Mucosa of descending colon (tissue), 3 donors: Measurements from ENCODE around the gene SLC5A2. TPM values are rescaled to one million over a fixed set of nuclear protein-coding genes. Genes with fewer than 3 reads are reported as not detected.

ENCODE experiments used
- ATAC-seq: fragments of 200-7000 bp; cut with Tn5 transposase; one replicate; pipeline ENCODE4 v1.9.1; 2020; ENCODE audit warnings: mild to moderate bottlenecking, moderate library complexity
- DNase-seq, 3 donors: peaks; one replicate each; pipeline ENCODE4 v3.0.0-alpha.2; 2020
- H3K36me3 ChIP-seq: fragments of 200-600 bp; one replicate; pipeline ENCODE4 v1.8.0; 2021; ENCODE audit warnings: low read depth, mild to moderate bottlenecking
- H3K4me1 ChIP-seq: fragments of 200-600 bp; one replicate; pipeline ENCODE4 v1.8.0; 2021; ENCODE audit warnings: low read depth, mild to moderate bottlenecking
- H3K4me3 ChIP-seq: fragments of 200-600 bp; one replicate; pipeline ENCODE4 v1.8.0; 2021; ENCODE audit warnings: mild to moderate bottlenecking
- H3K9me3 ChIP-seq: fragments of 200-600 bp; one replicate; pipeline ENCODE4 v1.8.0; 2021; ENCODE audit warnings: mild to moderate bottlenecking
- CTCF ChIP-seq: fragments of 200-600 bp; IDR thresholded peaks from one replicate; pipeline ENCODE4 v1.8.0; 2022; ENCODE audit warnings: antibody characterized with exemption, mild to moderate bottlenecking
- intact Hi-C, 2 donors: fragments of 100-400 bp; cut with DNase I in 1 of 2; cut with micrococcal nuclease in 1 of 2; formaldehyde crosslinking; loops; one replicate each; pipeline versions ENCODE4 v1.11.0 to v1.11.1; 2022; cut with DNase I, micrococcal nuclease
- total RNA-seq, 3 donors: library from RNA; stranded (reverse); fragmentation: NEBNext Ultra II Directional in 2 of 3; extraction: Animal tissue kit (Norgen Biotek cat#: 25700) in 2 of 3; gene quantifications; one replicate each; pipeline versions ENCODE4 v1.2.1 to v1.2.4, GENCODE V29; 2021 to 2023
- donor health status: DM: no; HTN: no; CAD: no; lungs with moderate emphysema.
- donor health status: DM: no; HTN: no; CAD: no.
- donor health status: DM: no; HTN: yes; CAD: no.

The SLC5A2 gene
- total RNA-seq, 3 donors from 2014 or later = 0.47 to 0.70 TPM; not detected in 1

- Histone ChIP-seq H3K9me3 (no peaks in the 10 kb centered on the region), H3K4me3 (no peak overlapping the region), H3K4me1 (no peaks in the 10 kb centered on the region), H3K36me3 (no peaks in the 10 kb centered on the region)
- no peak for DNase-seq
- intact Hi-C loops = no loop called here
- no peak for ATAC-seq
- TF ChIP-seq CTCF = no peak
Observed at GRCh38 chr16:31525113-31525512, 42.2 kb downstream of the SLC5A2 start.

DNA sequence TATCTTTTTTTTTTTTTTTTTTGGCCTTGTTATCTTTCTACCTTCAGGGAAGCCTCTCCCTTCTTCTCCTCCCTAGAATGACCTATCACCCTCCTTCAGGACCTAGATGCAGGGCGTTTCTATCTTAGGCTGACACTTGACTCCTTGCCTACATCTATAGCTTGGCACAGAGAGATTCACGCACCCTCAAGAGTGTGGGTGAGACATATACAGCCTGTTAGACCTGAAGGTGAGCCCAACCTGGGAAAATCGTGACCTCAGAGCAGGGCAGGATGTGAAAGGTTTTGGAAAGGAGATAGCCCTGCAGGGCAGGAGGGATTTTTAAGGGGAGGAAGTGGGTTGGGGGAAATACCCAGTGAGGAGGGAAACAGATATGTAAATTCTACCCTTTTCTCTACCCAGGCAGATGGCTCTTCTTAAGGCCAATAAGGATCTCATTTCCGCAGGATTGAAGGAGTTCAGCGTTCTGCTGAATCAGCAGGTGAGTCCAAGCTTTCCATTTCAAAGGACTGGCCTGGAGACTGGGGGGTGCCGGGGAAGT is 44.9 kb downstream of the SLC5A2 start, which contains the start of gene AHSP:
AHSP (plus strand) TSS at position 167 of the 541 bp plus-strand sequence; CDS start at position 407, 240 bp downstream.
- intact Hi-C loops = no loop called here

DNA sequence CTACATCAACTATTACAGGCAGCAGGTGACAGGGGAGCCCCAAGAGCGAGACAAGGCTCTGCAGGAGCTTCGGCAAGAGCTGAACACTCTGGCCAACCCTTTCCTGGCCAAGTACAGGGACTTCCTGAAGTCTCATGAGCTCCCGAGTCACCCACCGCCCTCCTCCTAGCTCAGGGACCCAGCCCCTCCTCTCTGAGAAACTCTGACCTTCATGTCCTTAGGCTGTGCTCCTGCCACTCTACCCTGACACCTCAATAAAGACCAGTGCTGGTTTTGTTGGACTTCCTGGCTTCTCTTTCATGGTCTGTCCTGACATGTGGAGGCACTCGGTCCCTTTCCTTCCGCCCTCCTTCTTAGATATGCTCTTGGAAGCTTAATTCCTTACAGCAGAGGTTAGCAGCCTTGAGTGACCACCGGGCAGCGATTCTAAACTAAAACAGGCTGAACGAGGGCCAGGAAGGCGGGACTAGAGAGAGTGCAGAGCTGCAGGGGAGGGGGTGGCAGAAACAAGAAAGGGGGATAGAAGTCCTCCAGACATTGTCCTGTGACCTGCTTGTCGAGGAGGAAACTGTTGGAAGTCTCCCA is 45.7 kb downstream of the SLC5A2 start:
- no peak for TF ChIP-seq CTCF
- no peak for DNase-seq
- no peak for ATAC-seq
- H3K4me3 ChIP-seq = no peak overlapping the region
- no peaks in the 10 kb centered on the region for H3K36me3 ChIP-seq
- no peaks in the 10 kb centered on the region for H3K4me1 ChIP-seq
- intact Hi-C loops = no loop called here
- H3K9me3 ChIP-seq = no peaks in the 10 kb centered on the region

More for the DNA sequence above, 44.9 kb downstream of the SLC5A2 start, which contains the start of gene AHSP:
- no peak for ATAC-seq
- no peak for TF ChIP-seq CTCF
- Histone ChIP-seq H3K9me3 (no peaks in the 10 kb centered on the region), H3K36me3 (no peaks in the 10 kb centered on the region), H3K4me3 (no peak within 1 kb of the TSS), H3K4me1 (no peaks in the 10 kb centered on the region)
- no peak for DNase-seq

DNA sequence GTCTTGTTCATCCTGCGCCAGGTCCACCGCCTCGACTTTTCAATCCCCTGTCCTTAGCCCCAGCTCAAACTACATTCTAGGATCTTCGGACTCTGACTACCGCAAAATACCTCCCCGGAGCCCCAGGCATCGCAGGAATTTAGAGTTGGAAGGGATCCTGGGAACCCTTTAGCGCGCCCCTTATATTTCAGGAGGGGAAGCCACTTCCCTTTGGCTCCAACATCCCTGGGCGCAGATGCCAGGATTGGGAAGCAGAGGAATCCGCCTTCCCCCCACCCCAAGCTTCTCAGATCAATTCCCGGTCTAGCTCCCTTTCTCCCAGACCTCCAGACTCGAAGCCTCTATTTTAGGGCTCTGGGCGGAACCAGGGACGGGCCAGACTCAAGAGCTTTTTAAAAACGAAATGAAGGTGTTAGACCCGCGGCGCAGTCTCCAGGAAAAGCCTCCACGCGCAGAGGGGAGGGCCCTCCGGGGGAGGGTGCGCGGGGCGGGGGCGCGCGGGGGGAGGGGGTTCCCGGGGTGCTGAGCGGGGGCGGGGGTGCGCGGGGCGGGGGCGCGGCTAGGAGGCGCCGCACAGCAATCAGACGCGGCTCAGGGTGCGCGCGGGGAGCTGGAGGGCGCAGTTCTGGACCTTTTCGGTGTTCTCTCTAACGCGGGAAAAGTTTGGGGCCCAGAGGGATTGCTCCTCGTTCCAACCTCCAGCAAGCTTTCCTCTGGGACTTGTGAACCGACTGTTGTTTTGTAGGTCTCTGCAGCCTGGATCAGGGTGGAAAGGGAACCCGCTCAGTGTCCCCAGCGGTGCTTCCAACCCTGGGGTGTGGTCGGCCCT is 46.4 kb downstream of the SLC5A2 start:
- no peak for TF ChIP-seq CTCF
- H3K9me3 ChIP-seq = no peaks in the 10 kb centered on the region
- intact Hi-C loops = no loop called here
- ATAC-seq (no peak), DNase-seq (no peak)
- no peak overlapping the region for H3K4me3 ChIP-seq
- H3K4me1 ChIP-seq = no peaks in the 10 kb centered on the region
- no peaks in the 10 kb centered on the region for H3K36me3 ChIP-seq

GRCh38 chr16:31529937-31530312 is 47.0 kb downstream of the SLC5A2 start:
- DNase-seq (no peak), ATAC-seq (no peak)
- H3K36me3 ChIP-seq = no peaks in the 10 kb centered on the region
- TF ChIP-seq CTCF = no peak
- H3K4me1 ChIP-seq = no peaks in the 10 kb centered on the region
- intact Hi-C loops = no loop called here
- H3K4me3 ChIP-seq = no peak overlapping the region
- no peaks in the 10 kb centered on the region for H3K9me3 ChIP-seq
